Fibroblast of skin of left biceps (primary cell): ENCODE results near the gene TNFRSF13B.
"Not testable (repeated sequence)": the region's sequence is repeated elsewhere in the genome, so short reads cannot be mapped to it uniquely, and the experiment has no call there.

Experiments used
- DNase-seq, 2 experiments: peaks; one replicate each; pipeline ENCODE4 v3.0.0-alpha.2; 2013; ENCODE audit warnings: low read depth in 2 of 2

The TNFRSF13B gene

DNA sequence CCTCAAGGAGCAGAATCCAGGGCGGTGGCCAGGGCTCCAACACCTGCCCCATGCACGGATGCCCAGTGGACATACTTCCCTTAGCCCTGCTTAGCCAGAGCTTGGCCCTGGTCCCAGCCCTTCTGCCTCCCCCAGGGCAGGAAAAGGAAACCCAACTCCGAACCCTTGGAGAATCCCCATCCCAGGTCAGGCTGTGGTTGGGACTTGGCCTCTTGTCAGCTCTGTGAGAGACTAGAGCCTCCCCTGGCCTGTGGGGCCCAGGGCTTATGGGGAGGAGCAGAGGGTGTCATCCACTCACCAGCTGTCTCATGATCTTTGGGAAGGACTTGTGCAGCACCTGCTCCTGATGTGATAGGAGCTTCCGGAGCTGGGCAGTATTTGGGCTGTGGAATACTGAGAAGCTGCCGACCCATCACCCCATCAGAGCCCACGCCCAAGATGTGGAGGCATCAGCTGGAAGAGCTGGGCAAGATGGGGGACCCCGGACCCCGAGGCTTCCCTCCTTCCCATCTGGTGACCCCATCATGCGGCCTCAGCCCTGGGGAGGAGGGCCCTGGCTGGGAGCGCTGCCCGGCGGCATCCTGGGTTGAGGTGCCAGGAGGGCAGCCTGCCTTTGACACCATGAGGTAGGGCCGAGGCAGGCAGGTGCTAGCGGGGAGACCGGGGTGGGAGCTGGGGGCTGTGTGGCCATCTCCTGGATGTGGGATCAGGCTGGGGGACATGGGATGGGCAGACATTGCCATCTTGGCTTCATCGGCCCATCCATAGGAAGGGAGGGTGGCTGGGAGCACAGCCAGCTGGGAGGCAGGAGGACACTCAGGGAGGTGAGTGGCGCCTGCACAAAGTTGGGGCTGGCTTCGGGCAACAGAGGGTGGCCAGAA lies 45.1 kb downstream of the TNFRSF13B start:
- no peak for DNase-seq

DNA sequence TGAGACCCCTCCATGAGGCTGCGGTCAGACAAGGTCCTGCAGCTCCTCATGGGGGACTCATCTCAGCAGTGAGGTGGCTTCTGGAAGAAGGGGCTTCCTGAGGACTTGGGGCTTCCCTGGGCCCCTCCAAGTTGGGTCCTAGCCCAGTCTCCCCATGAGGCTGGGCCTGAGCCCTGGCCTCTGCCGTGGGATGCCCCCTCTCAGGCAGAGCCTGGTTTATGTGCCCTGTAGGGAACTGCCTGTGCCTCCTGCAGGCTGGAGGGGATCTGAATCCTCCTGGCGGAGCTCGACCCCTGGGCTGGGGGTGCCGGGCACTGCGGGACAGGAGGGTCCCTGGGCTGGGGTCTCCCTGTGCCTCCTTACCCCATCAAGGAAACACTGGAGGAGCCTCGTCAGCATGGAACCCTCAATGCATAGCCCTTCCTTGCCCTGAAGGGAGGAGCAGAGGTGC lies 45.8 kb downstream of the TNFRSF13B start:
- DNase-seq, result no peak

DNA sequence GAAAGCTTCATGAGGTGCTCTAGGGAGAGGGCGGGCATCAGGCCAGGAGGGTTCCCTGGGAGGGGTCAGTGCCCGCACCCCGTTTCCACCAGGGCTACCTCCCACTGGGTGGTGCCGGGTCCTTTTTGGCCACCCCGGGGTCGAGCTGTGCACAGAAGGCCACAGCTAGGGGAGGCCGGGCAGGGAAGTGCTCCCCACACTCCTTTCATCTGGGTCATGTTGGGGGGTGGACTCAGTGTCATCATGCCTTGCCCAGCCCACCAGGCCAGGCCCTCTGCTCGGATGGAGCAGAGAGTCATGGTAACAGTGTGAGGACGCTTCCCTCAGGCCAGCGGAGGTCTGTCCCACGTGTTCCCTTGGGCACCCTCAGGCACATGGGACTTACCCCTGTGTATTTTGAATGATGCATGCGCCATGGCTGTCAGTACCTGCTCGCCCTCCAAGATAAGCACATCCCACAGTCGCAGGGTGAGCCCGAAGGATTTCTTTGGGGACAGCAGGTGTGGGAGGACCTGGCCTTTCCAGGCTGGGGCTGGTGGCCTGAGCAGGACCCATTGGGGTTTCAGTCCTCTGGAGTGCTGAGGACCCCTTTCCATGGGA lies 46.4 kb downstream of the TNFRSF13B start:
- DNase-seq, result no peak

DNA sequence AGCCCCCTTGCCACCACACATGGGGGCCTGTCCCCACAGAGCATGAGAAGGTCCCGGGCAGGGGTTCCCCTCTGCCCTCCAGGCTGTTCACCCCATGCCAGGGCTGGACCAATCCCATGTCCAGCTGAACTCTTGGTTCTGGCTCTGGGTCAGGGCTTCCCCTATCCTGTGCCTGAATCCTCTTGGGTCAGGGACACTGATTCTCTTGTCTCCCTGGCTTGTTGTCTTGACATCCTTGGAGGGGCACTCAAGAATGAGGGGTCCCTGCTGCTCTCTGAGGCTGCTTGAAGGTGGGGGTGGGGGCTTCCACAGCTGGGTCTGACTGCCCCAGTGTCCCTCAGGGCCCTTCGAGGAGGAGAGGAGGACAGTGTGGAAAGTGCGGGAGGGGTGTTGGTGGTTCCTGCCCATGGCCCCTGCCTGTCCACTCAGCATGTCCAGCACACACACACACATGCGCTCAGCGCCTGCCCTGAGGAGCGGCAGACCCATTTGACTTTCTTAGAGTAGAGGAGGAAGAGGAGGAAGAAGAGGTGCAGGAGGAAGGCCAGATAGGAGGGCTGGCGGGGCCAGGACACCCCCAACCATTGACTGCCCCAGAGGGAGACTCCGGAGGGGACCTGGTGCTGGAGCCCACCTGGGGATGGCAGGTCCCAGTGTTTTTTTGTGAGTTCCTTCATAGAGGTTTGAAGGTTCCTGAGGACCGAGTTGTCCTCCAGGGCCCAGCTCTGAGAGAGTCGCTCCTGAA lies 47.0 kb downstream of the TNFRSF13B start:
- DNase-seq, result no peak

DNA sequence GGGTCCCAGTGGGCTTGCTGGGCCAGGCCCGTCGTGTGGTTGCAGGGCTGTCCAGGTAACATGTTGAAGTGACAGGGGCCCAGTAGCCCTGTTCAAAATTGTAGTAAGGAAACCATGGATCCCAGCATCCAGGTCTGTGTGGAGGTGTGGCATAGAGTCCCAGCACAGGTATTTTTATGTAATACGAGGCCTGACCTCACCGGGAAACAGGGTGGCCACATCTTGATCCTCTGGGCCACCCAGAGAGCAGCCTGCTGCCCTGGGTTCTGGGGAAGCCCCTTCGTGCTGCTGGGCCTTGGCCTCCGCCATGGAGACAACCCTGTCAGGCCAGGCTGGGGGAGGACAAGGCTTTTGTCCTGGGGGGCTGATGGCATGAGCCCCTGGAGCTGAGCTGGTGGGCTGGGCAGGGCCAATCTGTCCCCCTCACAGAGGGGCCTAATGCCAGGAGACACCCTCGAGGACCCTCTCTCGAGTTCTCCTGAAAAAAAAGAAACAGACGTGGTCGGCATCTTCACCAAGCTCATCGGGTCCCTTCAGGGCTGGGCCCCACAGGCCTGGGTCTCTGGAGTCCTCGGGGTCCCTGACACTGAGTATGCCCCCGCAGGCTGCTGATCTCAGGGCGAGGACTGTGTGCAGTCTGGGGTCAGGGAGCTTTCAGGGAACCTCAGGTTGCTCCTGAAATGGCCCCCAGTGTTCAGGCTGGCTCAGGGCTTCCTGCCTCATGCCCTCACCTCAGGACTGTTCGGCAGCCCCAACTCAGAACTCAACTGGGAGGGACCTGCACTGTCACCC lies 47.8 kb downstream of the TNFRSF13B start:
- no peak for DNase-seq

DNA sequence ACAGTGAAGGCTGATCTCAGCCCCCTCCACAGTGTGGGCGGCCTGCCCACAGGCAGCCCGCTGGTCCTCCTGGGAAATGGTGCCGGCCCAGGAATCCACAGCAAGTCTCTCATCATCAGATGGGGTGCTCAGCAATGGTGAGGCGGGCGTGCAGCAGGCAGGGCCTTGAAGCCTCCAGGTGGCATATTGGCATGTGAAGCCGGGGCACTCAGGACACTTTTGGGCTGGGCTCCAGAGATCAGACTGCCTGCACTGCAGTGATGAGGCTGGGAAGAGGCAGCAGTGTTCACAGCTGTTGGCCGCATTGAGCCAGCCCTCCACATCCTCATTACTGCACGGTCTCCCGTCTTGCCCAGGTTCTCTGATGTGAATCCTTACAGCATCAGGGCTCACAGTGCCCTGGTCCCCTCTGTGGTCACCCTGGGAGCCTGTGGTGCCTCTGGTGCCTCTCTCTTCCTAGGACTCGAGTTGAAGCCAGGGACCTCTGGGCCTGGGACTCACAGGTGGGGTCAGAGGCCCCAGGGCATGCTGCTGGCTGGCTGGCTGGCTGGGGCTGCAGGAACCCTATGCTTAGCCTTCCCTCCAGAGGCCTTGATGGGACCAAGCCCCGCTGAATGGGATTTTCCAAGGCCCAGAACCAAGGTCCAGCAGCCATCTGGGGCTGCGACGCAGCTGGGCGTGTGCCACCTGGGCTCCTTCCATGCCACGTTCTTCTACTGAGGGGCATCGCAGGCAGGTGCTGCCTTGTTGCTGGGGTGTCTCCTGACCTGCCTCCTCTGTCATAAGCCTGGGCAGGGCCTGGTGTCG lies 48.6 kb downstream of the TNFRSF13B start:
- no peak for DNase-seq

DNA sequence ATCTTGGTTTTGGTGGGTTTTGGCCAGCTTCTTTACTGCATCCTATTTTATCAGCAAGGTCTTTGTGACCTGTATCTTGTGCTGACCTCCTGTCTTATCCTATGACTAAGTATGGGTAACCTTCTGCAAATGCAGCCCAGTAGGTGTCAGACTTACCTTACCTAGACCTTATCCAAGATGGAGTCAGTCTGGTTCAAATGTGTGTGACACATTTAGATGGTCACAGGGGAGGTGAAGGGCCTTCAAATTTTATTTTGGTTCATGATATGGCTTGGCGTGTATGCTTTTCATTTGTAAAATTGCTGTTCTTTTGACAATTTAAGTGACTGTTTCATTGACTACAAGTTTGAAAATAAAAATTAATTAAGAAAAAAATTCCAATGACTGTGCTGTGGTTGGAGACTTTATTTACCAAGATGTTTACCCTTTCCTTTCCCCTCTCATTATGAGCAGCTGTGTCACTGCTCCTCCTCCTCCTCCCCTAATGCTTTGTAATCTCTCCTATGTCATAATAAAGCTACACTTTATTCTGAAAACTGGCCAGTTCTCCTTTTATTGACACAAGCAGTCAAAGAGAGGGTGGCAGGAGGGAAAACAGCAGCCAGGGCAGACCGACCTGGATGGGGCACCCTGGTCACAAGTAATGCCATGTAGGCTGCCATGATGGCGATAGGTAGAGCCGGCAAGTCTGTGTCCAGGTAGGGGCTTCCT lies 49.4 kb downstream of the TNFRSF13B start:
- DNase-seq, result no peak

DNA sequence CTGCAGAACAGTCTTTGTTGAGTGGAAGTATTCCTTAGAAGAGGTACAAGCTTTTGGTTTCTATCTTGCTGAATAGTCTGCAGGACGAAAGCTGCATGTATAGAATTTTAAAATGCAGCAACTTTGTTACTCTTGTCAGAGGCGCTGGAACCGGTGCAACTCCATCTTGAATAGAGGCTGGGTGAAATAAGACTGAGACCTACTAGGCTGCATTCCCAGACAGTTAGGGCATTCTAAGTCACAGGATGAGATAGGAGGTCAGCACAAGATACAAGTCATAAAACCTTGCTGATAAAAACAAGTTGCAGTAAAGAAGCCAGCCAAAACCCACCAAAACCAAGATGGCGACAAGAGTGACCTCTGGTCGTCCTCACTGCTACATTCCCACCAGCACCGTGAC lies 50.5 kb downstream of the TNFRSF13B start:
- DNase-seq, result not testable (repeated sequence)

DNA sequence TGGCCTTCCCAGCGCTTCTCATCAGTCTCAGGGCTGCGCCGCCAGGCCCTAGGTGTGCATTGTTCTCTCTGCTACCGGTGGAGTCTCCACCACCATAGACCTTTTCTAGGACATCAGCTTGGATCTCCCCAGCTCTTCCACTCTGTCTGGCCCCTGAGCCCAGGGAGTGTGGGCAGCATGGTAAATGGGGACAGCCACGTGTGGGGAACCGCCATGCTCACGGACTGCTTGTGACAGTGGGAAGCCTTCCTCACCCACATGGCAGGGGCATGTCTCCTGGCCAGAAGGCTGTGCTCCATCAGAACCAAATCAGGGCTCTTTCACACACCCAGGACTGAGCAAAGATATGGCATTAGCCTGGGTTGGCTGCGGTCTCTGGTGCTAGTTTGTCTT lies 51.3 kb downstream of the TNFRSF13B start:
- no peak for DNase-seq

DNA sequence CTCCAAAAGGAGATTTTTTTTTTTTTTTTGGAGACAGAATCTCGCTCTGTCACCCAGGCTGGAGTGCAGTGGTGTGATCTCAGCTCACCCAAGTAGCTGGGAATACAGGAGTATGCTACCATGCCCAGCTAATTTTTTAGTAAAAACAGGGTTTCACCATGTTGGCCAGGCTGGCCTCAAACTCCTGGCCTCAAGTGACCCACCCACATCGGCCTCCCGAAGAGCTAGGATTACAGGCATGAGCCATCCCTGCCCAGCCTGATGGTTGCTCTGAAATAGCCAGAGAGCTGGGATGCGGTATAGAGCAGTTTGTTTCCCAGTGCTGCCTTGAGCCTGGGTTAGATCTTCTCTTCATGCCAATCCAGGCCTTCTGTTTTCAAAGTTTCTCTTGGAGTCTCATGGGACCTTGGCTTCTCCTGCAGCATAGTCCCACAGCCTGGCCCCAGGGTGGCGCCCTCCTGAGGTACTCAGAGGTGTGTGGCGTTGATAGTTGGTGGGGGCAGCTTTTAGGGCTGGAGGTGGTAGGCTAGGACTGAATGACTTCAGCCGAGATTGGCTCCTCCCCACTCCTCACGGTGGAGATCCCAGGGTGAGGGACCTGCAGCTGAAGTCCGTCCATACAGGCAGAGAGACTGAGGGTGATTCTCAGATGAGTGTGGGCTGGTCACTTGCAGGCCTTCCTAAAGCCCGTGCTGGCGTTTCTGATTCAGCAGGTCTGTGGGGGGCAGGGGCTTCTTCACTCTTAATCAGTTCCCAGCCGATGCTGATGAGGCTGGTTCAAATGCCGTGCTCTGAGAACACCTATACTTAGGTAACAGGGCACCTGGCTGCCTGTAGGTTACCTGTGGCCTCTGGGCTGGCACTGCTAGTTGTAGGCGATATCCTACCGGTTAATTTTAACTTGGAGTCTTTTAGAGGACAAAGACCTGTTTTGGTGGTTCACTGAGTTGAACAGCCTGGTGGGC lies 52.0 kb downstream of the TNFRSF13B start:
- no peak for DNase-seq

DNA sequence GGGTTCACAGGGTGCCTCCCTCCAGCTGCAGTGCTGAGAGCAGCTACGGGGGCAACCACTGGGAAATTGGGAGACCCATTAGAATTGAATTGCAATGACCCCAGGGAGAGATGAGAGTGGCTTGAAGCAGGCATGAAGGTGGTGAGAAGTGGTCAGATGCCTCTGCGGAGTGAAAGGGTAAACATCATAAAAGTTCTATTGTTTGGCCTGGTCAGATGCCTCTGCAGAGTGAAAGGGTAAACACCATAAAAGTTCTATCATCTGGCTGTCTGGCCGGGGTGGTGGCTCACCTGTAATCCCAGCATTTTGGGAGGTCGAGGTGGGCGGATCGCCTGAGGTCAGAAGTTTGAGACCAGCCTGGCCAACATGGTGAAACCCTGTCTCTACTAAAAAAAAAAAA lies 53.5 kb downstream of the TNFRSF13B start:
- no peak for DNase-seq

DNA sequence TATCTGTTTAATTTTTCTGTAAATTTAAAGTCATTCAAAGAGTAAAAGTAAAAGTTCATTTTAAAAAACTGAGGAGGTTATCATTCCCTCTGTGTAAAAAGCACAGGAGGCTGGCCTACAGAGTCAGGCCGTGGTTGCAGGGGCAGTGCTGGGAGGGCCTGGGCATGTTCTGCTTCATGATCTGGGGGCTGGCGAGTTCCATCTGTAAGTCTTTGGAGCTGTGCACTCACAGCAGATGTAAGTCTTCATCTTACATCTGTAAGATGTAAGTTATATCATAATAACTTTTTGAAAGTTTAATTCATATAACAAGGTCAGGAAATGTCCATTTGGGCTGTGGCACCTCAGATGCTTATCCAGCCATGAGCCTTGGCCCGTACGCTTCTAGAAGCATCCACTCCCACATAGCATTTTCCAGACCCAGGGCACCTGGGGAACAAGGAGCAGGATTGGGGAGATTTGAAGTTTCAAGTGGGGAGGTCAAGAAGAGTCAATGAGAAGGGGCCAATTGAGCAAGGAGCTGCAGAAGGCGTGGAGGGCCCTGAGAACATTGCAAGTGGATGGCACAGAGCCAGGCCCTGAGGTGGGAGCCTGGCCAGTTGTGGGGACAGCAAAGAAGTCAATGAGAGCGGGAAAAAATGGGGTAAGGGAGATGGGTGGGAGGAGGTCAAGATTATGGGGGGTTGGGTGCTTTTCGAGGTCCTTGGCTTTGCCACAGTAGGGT lies 54.1 kb downstream of the TNFRSF13B start:
- no peak for DNase-seq

DNA sequence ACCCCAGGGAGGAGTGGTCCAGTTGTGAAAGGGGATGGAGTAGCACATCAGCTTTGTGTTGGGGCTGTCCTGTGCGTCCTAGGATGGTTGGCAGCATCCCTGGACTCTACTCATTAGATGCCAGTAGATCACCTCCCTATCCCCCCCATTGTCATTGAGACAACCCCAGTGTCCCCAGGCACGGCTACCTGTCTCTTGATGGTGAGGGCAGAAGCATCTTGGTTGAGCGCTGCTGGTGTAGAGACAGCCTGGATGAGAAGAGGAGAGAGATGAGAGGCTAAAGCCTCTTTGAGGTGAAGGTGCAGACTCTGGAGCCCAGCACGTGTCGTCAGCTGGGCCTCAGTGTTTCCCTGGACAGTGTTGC lies 55.4 kb downstream of the TNFRSF13B start:
- DNase-seq, result no peak

DNA sequence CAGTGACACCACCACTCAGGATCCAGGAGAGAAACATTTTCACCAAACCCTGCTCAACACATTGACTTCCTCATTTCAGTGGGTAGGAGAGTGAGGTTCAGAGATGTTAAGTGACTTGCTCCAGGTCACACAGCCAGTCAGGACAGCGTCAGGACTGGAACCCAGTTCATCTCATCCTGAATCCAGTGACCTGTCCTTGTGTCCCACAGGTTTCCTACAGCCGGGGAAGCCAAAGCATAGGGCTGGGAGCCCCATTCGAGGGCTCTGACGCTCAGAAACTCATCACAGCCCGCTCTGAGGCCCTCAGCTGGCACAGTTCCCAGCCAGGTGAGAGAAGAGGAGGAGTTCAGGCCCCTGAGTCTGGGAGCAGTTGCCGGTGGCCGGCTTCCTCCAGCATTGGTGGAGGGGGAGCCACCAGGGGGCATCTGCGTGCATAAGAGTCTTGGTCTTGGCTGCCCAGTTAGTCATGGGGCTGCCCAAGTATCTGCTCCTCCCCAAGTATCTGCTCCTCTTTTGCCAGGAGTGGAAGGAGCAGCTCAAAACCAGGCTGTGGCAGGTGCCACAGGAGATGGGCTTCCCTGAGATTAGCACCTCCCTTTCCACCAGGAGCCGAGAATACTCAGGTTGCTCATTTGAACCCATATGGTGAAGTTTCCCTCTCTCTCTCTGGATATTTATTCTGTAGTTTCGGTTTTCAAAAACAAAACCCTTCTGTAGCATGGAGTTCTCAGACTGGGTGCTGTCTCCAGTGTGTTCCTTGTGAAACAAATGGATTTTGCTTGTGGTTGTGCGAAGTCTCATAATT lies 56.0 kb downstream of the TNFRSF13B start:
- no peak for DNase-seq

DNA sequence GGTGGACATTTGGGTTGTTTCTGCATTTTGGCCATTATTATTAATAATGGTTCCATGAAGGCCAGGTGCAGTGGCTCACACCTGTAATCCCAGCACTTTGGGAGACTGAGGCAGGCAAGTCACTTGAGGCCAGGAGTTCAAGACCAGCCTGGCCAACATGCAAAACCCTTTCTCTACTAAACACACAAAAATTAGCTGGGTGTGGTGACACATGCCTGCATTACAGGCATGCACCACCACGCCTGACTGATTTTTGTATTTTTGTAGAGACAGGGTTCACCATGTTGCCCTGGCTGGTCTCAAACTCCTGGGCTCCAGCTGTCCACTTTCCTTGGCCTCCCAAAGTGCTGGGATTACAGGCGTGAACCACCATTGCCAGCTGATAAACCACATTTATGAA lies 58.5 kb downstream of the TNFRSF13B start:
- no peak for DNase-seq

DNA sequence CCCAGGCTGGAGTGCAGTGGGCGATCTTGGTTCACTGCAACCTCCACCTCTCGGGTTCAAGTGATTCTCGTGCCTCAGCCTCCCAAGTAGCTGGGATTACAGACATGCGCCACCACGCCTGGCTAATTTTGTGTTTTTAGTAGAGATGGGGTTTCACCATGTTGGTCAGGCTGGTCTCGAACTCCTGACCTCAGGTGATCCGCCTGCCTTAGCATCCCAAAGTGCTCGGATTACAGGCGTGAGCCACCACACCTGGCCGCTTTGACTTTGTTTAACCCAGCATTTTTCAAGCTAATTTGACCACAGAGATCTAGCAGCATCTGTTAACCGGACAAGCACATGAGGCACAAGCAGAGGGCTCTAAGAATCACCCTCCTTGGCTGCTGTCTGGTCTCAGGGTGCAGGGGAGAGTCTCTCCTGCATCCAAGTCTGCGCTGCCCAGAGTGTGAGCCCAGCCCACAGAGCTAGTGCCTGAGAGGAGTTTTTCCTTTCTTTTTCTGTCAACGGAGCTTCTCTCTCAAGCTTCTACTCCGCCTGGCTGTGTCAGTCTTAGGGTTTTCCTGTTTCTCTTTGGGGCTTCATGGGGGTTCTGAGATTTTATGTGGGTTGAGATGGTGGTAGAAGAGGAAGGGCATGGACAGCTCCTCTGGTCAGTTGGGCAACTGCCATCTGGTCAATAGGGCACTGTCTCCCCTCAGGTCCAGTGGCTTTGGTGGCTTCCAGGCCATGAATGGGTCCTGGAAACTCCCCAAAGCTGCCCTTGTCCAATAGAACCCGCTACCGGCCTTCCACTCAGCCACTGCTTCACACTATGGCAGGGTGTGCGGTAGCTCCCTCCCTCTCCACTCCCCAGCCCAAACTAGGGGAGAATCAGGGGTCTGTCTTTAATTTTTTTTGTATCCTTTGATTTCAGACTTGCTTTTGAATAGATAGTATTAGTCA lies 59.6 kb downstream of the TNFRSF13B start:
- no peak for DNase-seq
